ENCODE results near the gene TPRN. TPM values are rescaled to one million over a fixed set of nuclear protein-coding genes. Genes with fewer than 3 reads are reported as not detected.

TPRN gene
- total RNA-seq, 1 experiment from 2014 or later, result 7.4 TPM

DNA sequence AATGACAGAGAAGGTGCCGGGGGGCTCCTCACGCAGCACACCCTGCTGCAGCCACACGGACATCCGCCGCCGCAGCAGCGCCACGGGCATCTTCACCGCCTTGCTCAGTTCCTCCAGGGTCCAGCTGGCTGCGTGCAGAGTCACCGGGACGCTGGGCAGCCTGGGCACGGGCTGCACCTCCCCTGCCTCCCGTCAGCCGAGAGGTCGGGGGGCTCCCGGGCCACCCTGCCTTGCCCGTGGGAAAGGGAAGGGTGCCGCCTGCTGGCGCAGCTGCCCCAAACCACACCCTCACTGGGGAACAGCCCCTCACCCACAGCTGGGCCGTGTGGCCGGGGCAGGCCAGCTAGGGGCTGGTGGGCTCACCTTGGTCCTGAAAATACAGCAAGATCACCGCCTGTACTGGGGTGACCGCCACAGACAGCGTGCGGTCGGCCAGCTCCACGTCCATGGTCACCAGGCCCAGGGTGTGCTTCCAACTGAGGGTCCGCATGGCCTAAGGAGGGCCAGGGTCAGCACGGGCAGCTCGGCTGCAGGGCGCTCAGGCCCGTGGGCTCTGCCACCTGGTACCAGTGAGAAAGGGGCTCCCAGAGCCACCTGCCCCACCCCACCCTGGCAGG lies 25.1 kb downstream of the TPRN start:
- DNase-seq (ENCODE audit: extremely low read depth, low read depth), result no peak

DNA sequence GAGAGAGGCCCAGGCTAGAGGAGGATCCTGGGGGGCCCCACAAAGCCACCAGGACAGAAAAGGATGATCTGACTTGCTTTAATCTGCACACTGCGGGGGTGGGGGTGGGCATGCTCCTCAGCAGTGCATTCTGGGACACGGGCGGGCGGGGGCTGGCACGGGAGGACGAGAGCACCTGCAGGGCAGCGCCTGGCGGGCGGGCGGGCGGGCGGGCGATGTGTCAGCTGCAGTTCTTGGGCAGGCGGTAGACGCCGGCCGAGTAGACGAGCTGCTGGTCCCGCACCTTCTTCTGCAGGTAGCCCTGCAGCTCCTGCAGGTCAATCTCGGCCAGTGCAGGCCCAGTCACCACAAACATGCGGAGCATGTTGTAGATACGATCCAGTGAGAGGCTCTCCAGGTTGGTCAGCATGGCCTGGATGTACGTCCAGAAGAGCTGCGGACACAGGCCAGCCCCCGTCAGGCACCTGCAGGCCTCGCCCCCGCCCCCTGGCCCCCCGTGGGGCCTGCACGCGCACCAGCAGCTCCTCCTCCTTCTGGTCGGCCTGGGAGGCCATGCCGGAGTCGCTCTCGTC lies 25.7 kb downstream of the TPRN start:
- no peak for DNase-seq (ENCODE audit: extremely low read depth, low read depth)

DNA sequence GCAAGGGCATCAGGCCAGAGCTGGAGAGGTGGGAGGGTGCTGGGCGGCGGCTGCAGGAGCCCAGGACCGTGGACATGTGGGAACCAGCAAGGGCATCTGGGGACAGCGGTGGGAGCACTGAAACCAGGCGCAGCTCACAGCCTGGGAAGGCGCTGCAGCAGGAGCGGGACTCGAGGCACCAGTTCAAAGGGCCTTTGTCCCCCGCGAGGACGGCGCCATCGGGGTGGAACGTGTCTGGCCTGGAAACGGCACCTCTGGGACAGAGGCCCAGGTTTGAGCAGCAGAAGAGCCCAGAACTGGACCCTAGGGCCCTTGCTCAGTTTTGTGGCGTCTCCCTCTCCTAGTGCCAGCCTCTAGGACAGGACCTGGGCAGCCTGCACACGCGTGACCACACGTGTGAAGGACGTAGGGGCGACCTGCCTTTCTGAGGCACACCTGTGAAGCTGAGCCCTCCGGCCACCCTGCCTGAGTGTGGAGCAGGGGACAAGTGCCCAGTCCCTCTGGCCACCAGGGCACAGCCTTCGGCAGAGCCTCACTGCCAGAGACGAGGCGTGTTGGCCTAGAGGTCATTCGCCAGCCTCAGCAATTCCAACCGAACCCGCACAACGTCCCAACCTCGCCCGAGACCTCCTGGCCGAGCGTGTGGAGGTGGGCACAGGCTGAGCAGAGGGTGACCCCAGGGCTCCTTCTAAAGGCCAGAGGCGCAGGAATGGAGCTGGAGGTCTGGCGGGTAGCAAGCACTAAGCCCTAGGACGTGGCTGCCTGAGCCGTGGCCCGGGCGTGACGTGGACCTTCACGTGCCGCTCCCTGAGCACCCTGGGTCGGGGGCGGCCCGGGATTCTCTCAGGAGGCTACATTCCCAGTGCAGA lies 26.5 kb downstream of the TPRN start:
- DNase-seq (ENCODE audit: extremely low read depth, low read depth), result no peak

DNA sequence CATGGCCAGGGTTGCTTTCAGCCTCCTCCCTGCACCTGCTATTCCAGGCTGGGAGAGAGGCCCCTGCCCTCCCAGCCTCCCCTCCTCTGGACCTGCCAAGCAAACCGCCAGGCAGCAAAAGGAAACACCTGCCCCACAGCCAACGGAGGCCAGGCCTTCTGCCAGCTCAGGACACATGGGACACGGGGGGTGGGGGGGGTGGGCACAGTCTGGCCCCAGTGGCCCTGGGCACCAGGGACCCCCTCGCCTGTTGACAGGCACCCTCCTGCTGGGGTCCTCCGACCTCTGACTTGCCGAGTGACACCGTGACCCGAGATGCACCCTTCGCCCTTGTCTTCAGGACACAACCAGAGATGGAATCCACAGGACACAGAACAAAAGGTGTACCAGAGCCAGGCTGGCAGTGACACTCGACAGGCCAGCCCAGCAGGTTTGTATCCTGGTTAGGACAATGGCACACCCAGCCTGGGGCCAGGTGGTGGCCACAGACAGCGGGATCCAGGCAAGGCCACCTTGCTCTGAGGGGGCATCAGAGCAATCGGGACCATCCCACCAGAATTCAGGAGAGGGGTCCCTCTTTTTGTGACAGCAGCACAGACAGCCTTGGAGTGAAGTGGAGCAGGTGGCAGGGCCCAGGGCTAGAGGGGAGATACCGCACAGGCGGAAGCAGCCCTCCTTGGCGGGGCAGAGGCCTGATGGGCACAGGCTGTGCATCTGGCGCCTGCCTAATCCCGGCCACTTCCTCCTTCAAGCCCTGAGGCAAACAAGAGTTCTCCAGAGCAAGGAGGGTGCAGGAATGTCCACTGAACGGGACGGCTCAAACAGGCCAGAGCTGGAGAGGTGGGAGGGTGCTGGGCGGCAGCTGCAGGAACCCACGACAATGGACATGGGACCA lies 27.4 kb downstream of the TPRN start:
- no peak for DNase-seq (ENCODE audit: extremely low read depth, low read depth)

DNA sequence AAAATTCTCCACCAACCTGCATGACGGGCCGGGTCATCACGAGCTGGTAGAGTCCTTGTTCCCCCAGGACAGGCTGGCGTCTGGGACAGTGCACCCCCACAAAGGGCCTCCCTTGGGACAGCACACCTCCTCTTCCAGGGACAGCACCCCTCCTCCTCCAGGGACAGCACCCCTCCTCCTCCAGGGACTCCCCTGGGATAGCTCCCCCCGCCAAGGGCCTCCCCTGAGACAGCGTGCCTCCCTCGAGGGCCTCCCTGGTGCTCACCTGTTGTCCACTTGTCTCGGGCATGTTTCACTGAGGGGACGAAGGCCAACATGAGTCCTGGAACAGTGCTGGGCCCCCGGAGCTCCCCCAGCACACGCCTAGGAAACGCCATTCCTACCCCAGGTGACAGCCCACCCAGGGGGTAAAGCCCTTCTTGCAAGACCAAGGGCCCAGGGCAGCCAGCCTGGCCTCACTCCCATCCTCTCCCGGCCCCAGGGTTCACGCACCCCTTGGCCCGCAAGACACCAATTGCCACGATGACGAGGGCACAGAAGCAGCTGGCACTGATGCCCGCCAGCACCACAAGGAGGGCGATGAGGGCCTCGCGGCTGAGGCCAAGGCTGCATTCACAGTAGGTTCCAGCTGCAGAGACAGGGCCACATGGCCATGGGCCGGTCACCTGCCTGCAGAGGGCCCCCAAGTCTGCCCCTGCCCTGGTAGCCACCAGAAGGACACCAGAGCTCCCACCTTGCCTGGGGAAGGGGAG lies 29.2 kb downstream of the TPRN start:
- no peak for DNase-seq (ENCODE audit: extremely low read depth, low read depth)

DNA sequence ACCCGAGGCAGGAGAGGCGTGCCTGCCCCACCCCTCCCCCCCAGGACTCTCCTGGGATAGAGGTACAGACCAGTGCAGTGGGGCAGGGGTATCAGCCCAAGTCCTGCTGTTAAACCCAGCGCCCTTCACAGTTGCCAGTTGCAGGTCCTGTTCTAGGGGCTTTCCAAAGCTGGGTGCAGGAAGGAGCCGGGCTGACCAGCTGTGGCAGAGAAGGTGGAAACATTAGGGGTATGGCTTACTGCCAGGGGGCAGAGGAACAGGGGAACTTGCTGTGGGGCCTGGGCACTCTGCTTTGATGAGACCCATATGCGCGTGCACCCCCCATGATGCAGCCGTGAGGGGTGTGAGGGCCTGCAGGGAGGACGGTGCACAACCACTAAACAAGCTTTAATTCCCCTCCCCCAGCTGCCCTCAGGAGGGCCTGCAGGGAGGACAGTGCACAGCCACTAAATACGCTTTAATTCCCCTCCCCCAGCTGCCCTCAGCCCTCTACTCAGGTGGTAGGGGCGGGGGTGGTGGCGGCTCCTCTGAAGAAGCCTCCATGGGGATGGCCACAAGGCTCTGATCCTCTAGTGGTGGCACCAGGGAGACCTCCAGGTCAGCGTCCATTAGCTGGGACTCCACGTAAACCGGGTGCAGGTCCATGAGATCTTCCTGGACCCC lies 29.9 kb downstream of the TPRN start:
- DNase-seq (ENCODE audit: extremely low read depth, low read depth), result no peak

DNA sequence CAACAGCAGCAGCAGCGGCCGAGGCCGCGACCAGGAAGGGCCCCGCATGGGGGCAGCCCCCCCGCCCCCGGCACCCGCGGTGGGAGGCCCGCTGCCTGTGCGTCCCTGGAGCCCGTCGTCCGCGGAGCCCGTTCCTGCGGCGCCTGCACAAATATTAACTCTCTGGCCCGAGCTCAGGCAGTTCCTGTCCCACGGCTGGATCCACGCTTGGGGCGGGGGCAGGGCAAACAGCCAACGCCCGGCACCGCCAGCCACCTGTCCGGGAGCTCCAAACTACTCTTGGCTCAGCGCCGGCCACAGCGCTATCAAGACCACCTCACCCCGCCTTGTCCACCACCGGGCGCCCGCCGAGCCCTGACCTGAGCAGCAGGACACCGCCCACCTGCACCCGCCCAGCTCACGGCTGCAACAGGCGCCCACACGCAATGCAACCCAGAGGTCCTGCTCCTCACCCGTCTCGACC lies 30.6 kb downstream of the TPRN start, which contains the start of gene LRRC26:
LRRC26 (minus strand) TSS at position 156 of the 463 bp plus-strand sequence; CDS start at position 48, 108 bp downstream.
- DNase-seq (ENCODE audit: extremely low read depth, low read depth), result no peak

DNA sequence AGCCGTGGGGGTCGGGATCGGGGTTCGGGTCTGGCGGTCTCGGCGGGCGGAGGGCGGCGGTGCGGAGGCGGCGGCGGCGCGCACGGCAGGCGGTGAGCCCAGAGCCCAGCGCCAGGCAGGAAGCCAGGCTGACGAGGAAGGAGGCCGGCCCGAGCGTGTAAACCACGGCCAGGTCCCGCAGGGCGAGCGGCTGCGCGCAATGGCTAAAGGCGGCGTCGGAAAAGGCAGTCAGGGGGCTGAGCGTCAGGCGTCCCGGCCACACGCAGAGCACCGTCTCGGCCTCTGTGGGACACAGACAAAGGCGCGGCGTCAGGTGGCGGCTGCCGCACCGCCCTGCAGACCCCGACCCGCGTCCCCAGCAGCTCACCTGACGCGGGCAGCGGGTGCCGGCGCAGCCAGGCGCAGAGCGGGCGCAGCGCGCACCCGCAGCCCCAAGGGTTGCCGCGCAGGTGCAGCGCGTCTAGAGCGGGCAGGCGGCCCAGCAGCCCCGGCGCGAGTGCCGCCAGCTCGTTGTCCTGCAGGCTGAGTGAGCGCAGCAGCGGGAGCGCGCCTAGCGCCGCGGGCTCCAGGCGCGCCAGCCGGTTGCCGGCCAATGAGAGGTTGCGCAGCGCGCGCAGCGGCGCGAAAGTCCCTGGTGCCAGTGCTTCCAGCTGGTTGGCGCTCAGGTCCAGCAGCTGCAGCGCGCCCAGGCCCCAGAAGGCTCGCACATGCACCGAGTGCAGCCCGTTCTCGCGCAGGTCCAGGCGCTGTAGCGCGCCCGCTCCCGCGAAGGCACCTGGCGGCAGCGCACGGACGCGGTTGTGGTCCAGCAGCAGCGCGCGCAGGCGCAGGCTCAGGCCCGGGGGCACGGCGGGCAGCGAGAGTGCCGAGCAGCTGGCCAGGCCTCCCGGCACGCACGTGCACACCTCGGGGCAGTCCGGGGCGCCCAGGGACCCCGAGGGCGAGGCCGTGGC lies 31.4 kb downstream of the TPRN start:
- peak; percentile 59 for DNase-seq (ENCODE audit: extremely low read depth, low read depth)

DNA sequence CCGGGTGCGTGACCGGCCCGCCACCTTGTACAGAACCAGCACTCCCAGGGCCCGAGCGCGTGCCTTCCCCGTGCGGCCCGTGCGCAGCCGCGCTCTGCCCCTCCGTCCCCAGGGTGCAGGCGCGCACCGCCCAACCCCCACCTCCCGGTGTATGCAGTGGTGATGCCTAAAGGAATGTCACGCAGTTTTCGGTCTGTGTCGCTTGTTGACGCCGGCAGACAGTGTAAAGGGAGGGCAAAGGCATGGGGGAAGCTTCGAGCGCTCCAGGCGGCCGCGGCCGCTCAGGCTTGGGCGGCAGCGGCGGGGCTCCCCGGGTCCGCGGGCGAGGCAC lies 32.0 kb downstream of the TPRN start:
- DNase-seq (ENCODE audit: extremely low read depth, low read depth), result no peak

DNA sequence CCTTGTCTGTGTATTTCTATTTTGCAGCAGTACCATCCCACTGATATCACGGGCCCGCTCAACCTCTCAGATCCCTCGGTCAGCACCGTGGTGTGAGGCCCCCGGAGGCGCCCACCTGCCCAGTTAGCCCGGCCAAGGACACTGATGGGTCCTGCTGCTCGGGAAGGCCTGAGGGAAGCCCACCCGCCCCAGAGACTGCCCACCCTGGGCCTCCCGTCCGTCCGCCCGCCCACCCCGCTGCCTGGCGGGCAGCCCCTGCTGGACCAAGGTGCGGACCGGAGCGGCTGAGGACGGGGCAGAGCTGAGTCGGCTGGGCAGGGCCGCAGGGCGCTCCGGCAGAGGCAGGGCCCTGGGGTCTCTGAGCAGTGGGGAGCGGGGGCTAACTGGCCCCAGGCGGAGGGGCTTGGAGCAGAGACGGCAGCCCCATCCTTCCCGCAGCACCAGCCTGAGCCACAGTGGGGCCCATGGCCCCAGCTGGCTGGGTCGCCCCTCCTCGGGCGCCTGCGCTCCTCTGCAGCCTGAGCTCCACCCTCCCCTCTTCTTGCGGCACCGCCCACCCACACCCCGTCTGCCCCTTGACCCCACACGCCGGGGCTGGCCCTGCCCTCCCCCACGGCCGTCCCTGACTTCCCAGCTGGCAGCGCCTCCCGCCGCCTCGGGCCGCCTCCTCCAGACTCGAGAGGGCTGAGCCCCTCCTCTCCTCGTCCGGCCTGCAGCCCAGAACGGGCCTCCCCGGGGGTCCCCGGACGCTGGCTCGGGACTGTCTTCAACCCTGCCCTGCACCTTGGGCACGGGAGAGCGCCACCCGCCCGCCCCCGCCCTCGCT lies 32.6 kb downstream of the TPRN start:
- DNase-seq (ENCODE audit: extremely low read depth, low read depth), result no peak

DNA sequence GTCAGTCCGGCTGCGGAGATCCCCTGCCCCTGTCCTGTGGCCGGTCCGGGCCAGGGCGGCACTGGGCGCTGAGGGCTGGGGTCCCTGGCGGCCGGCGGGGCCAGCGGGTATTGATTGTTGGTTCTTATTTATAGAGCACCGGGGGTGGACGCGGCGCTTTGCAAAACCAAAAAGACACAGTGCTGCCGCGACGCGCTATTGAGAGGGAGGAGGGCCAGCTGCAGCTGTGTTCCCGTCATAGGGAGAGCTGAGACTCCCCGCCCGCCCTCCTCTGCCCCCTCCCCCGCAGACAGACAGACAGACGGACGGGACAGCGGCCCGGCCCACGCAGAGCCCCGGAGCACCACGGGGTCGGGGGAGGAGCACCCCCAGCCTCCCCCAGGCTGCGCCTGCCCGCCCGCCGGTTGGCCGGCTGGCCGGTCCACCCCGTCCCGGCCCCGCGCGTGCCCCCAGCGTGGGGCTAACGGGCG lies 33.2 kb downstream of the TPRN start:
- DNase-seq (ENCODE audit: extremely low read depth, low read depth), result no peak

DNA sequence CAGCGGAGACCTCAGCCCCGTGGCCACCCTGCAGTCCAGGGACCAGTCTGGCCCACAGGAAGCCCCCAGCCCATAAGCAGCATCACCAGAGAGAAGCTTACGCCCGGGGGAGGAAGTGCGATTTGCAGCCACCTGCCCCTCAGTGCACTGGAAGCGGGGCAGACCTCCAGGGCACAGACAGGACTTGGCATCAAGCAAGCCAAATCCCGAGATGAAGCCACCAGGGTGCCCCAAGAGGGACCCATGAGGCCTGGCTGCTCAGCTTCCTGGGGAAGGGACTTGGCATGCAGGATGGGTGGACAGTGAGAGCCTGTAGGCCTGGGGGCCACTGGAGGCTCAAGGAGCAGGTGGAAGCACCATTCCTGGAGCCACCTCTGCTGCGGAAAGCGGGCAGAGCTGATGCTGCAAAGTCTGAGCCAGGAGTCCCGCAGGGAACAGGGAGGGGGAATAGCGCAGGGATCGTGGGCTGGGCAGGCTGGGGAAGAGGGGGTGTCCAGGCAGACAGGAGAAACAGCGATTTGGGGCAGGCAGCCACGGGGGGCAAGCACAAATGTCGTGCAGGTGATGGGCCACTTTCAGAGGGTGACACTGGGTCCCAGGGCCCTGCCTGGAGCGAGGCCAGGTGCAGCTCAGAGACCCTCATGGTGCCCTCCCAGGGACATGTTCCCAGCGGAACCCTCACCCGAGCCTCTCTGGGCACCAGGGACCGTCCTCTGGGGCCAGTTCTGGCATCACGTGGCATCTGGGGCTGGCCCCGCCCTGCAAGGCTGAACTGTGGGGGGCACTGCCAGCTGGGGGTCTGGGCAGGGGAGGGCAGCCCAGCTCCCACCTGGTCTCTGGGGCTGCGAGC lies 33.9 kb downstream of the TPRN start:
- DNase-seq (ENCODE audit: extremely low read depth, low read depth), result no peak

DNA sequence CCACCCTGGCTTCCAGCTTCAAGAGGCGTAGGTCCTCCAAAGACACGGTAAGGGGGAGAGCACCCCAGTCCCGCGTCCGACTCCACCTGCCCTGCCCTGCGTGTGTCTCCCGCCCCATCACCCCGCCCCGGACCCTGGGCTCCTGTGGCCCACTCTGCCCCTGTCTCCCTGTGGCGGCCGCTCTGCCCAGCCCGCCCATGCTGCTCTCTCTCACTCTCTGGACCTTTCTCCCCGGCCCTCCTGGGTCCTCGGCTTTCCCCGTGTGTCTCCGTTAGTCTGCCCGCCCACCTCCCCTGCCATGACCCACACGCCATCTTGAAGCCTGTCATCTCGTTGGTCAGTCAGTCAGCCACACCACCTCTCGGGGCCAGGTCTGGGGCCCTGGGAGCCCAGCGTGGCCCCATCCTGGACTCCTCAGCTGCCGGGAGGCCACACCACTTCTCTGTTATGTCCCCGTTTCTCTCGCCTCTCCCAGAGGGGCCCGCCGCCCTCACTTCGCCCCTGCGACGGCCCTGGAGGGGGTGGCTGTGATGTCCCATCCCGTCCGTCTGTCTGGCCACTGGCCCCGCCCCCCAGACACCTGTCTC lies 35.2 kb downstream of the TPRN start:
- no peak for DNase-seq (ENCODE audit: extremely low read depth, low read depth)

DNA sequence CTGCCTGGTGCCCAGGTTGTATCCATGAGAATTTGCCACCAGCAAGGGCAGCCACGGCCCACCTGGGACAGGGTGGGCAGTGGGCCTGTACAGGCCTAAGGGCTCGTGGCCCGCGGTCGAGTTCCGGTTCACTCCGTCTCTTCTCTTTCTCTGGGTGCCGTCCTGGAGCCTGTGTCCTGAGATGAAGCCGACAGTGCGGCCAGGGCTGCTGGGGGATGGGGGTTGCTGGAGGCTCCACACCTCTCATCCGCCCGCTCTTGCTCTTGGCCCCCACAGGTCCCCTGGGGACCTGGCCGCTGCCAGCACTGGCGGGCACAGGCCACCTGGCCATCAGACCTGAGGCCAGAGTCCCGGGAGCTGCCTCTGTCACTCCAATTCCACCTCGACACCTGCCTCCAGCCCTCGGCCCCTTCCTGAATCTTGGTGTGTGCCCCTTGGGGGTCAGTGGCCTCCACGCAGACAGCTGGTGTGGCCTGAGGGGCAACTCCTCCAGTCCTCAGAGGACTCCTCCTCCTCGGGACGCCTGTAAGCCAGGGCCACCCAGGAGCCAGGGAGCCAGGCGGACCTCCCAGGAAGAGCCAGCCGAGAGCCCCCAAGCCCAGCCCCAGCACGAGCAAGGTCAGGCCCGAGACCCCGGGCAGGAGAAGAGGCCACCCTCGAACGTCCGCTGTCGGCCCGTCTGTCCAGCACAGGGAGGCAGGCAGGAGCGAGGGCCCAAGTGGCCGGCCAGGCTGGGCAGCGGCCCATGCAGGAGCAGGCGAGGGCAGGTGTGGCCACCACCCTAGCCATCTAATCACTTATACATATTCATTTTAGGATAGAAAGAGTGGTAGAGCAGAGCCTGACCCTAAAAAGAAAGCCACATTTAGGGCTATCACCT lies 35.9 kb downstream of the TPRN start:
- no peak for DNase-seq (ENCODE audit: extremely low read depth, low read depth)

DNA sequence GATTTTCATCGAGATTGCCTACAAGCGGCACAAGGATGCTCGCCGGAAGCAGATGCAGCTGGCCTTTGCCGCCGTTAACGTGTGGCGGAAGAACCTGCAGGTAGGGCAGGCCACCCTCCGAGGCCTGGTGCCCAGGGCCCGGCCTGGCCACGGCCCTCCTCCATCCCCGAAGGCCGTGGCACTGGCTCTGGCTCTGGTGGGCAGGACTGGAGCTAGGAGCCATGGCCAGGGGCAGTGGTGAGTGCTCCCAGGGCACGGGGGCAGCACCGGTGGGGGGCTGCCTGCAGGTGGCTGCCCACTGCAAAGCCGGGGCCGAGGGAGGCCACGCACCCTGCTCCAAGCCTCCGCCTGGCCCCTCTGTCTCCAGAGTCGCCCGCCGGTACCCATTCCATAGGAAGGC lies 36.7 kb downstream of the TPRN start:
- no peak for DNase-seq (ENCODE audit: extremely low read depth, low read depth)

Data from NCI-H460 (cell line).